ENCODE results near the gene SIGLEC5. TPM values are rescaled to one million over a fixed set of nuclear protein-coding genes. Genes with fewer than 3 reads are reported as not detected.

Gene SIGLEC5
- total RNA-seq, 1 experiment from 2014 or later, result not detected

- H3K4me1 ChIP-seq (replicated peaks; ENCODE audit: insufficient read depth), result peaks cover 3% of the 10 kb centered on the region; the same call in 1 of the 2 replicates
- no peaks in the 10 kb centered on the region for H3F3A ChIP-seq (ENCODE audit: insufficient read depth, low read depth)
- intact Hi-C loops (cut with micrococcal nuclease; ENCODE audit: unreplicated experiment), result no loop called here
- no peak overlapping the region for H3K27ac ChIP-seq
- H2AFZ ChIP-seq, result no peak overlapping the region
- CTCF ChIA-PET, result no interaction called here
- H3K27me3 ChIP-seq (ENCODE audit: insufficient read depth, low read depth), result no peaks in the 10 kb centered on the region
- H4K20me1 ChIP-seq (ENCODE audit: insufficient read depth), result no peaks in the 10 kb centered on the region
- no peak overlapping the region for H3K4me2 ChIP-seq
- BruUV-seq (replicated peaks), result no TSS peak
- TF ChIP-seq CTCF (conservative IDR thresholded peaks at IDR 0.05), result no peak
- no peak for TF ChIP-seq EZH2 (IDR thresholded peaks at IDR 0.05; ENCODE audit: low read depth)
- 0 out of 2 replicates have a peak, but pooled peaks cover 2% of the 10 kb centered on the region for H3K79me2 ChIP-seq (ENCODE audit: low read depth)
- no peaks in the 10 kb centered on the region for H3K9me2 ChIP-seq (ENCODE audit: insufficient read depth)
- POLR2A ChIA-PET (ENCODE audit: unreplicated experiment), result no interaction called here
- no peak for DNase-seq
- no peaks in the 10 kb centered on the region for H3K9me3 ChIP-seq (ENCODE audit: insufficient read depth, low read depth)
- H3K4me3 ChIP-seq, result no peak overlapping the region
- no peaks in the 10 kb centered on the region for H3K36me3 ChIP-seq (ENCODE audit: low read depth)
These were observed 53.4 kb downstream of the SIGLEC5 start for GRCh38 chr19:51576850-51577249.

GRCh38 chr19:51573331-51573730 is 56.9 kb downstream of the SIGLEC5 start:
- H2AFZ ChIP-seq, result no peak overlapping the region
- 0 out of 2 replicates have a peak, but pooled peaks cover 4% of the 10 kb centered on the region for H3K27me3 ChIP-seq (ENCODE audit: insufficient read depth, low read depth)
- no peak overlapping the region for H3K27ac ChIP-seq
- no peak for TF ChIP-seq EZH2 (IDR thresholded peaks at IDR 0.05; ENCODE audit: low read depth)
- TF ChIP-seq CTCF (conservative IDR thresholded peaks at IDR 0.05), result no peak
- DNase-seq, result no peak
- 0 out of 2 replicates have a peak, but pooled peaks cover 2% of the 10 kb centered on the region for H3K79me2 ChIP-seq (ENCODE audit: low read depth)
- intact Hi-C loops (cut with micrococcal nuclease; ENCODE audit: unreplicated experiment), result no loop called here
- no peaks in the 10 kb centered on the region for H3K36me3 ChIP-seq (ENCODE audit: low read depth)
- H3K4me1 ChIP-seq (replicated peaks; ENCODE audit: insufficient read depth), result peaks cover 12% of the 10 kb centered on the region
- no peaks in the 10 kb centered on the region for H3K9me3 ChIP-seq (ENCODE audit: insufficient read depth, low read depth)
- ChIA-PET CTCF (no interaction called here), POLR2A (ENCODE audit: unreplicated experiment) (no interaction called here)
- no peak overlapping the region for H3K4me3 ChIP-seq
- H3K4me2 ChIP-seq, result no peak overlapping the region
- H3K9me2 ChIP-seq (ENCODE audit: insufficient read depth), result no peaks in the 10 kb centered on the region
- H3F3A ChIP-seq (ENCODE audit: insufficient read depth, low read depth), result no peaks in the 10 kb centered on the region
- no peaks in the 10 kb centered on the region for H4K20me1 ChIP-seq (ENCODE audit: insufficient read depth)
- no TSS peak for BruUV-seq (replicated peaks)

GRCh38 chr19:51572908-51573307 is 57.3 kb downstream of the SIGLEC5 start:
- Histone ChIP-seq H3K9me2 (ENCODE audit: insufficient read depth) (no peaks in the 10 kb centered on the region), H4K20me1 (ENCODE audit: insufficient read depth) (no peaks in the 10 kb centered on the region), H3K4me2 (no peak overlapping the region), H3K9me3 (ENCODE audit: insufficient read depth, low read depth) (no peaks in the 10 kb centered on the region), H3K27me3 (ENCODE audit: insufficient read depth, low read depth) (0 out of 2 replicates have a peak, but pooled peaks cover 9% of the 10 kb centered on the region), H3K4me3 (no peak overlapping the region), H3K27ac (no peak overlapping the region), H3K36me3 (ENCODE audit: low read depth) (no peaks in the 10 kb centered on the region), H2AFZ (no peak overlapping the region), H3K4me1 (replicated peaks; ENCODE audit: insufficient read depth) (peaks cover 12% of the 10 kb centered on the region), H3F3A (ENCODE audit: insufficient read depth, low read depth) (no peaks in the 10 kb centered on the region), H3K79me2 (ENCODE audit: low read depth) (0 out of 2 replicates have a peak, but pooled peaks cover 2% of the 10 kb centered on the region)
- TF ChIP-seq EZH2 (IDR thresholded peaks at IDR 0.05; ENCODE audit: low read depth), result no peak
- TF ChIP-seq CTCF (conservative IDR thresholded peaks at IDR 0.05), result no peak
- BruUV-seq (replicated peaks), result no TSS peak
- DNase-seq, result no peak
- CTCF ChIA-PET, result no interaction called here
- POLR2A ChIA-PET (ENCODE audit: unreplicated experiment), result no interaction called here
- intact Hi-C loops (cut with micrococcal nuclease; ENCODE audit: unreplicated experiment), result no loop called here
